Endometrial microvascular endothelial cells (primary cell): ENCODE data around the gene RBM10. TPM values are rescaled to one million over a fixed set of nuclear protein-coding genes. Genes with fewer than 3 reads are reported as not detected.
"Not testable (repeated sequence)": the region's sequence is repeated elsewhere in the genome, so short reads cannot be mapped to it uniquely, and the experiment has no call there.

Source experiments
- in situ Hi-C: cut with HindIII; loops from 2 replicates; pipeline ENCODE4 v1.10.0; 2017; ENCODE audit warnings: low sequenced_read_pairs, low pct_unique_long_range_greater_than_20kb; ENCODE audit errors: inconsistent ontology term
- total RNA-seq: library from RNA; depleted of rRNA; stranded (reverse); fragments of >200 nt; gene quantifications from one replicate; pipeline ENCODE4 v1.2.3, GENCODE V29; 2015; ENCODE audit errors: inconsistent ontology term

The RBM10 gene
- 46.3 TPM for total RNA-seq

- in situ Hi-C loops = no loop called here
Observed at GRCh38 chrX:47144626-47145394, at the start of gene RBM10, which contains the start of gene NDUFB11. RBM10 (plus strand) TSS chrX:47145221; CDS start chrX:47147482, 2,261 bp downstream. NDUFB11 (minus strand) TSS chrX:47144702; CDS start chrX:47144679, 23 bp downstream.

GRCh38 chrX:47097018-47097417, 48.0 kb upstream of the RBM10 start:
- in situ Hi-C loops = no loop called here

DNA sequence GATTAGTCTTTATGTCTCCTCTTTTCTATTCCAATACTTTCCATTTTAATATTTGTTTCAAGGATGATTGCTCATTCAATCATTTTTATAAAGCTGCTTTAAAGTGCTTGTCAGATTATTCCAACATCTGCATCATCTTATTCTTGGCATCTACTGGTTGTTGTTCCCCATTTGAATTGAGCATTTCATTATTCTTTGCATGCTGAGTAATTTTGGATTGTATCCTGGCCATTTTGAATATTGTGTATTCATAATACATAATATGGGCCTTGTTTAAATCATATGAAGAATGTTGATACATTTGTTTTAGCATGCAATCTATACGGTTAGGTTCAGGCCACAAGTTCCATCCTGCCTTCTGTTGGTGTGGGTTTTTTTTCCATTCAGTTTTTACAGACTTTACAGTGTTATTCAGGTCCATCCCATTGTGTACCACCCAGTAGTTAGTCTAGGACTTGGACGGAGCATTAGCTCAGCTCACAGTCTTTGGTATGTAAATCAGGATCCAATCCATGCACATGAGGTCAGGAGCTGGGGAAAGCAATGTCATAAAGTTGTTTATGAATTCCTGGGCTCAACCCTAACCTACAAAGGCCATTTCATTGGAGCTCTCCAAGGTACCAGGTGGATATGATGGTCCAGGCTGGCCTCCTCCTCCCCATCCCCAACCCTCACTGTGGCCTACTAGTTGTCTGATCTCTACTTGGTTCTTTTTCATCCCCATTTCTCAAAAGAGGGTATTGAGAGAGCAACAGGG, 46.5 kb upstream of the RBM10 start:
- in situ Hi-C loops = no loop called here

DNA sequence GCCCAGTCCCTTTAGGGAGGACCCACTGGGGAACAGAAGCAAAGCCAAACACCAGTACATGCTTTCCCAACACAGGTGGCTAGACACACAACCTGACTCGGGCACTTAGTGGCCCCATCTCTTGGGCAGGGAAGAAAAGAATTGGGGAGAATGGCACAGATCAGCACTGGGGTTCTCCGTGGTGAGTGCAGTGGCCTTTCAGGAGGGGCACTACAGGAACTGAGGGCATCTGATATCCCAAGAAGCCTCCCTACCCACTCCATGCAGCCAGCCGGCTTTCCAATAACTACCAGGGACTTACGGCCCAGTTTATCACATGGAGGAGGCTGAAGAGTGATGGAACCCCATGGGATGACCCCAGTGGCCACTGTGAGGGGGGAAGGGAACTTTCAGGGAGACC, 43.8 kb upstream of the RBM10 start:
- in situ Hi-C loops = no loop called here

DNA sequence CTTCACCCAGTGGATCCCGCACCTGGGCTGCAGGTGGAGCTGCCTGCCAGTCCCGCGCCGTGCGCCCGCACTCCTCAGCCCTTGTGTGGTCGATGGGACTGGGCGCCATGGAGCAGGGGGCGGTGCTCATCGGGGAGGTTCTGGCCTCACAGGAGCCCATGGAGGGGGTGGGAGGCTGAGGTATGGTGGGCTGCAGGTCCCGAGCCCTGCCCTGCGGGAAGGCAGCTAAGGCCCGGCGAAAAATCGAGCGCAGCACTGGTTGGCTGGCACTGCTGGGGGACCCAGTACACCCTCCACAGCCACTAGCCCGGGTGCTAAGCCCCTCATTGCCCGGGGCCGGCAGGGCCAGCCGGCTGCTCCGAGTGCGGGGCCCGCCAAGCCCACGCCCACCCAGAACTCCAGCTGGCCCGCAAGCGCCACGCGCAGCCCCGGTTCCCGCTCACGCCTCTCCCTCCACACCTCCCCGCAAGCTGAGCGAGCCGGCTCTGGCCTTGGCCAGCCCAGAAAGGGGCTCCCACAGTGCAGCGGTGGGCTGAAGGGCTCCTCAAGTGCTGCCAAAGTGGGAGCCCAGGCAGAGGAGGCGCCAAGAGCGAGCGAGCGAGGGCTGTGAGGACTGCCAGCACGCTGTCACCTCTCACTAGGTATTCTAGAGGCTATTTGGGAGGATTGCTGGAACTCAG, 33.9 kb upstream of the RBM10 start:
- in situ Hi-C loops = not testable (repeated sequence)

- in situ Hi-C loops = no loop called here
Observed at GRCh38 chrX:47112316-47112954, 32.6 kb upstream of the RBM10 start.

DNA sequence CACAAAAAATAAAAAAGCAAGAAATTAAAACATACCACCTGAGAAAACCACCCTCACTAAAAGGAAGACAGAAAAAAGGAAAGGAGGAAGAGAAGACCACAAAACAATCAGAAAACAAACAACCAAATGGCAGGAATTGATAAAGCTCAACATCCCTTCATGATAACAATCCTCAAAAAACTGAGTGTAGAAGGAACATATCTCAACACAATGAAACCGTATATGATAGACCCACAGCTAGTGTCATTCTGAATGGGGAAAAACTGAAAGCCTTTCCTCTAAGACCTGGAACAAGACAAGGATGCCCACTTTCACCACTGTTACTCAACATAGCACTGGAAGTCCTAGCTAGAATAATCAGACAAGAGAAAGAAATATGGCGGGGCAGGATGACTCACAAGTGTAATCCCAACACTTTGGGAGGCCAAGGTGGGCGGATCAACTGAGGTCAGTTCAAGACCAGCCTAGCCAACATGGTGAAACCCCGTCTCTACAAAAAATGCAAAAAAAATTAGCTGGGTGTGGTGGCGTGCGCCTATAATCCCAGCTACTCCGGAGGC, 28.4 kb upstream of the RBM10 start:
- in situ Hi-C loops = not testable (repeated sequence)

DNA sequence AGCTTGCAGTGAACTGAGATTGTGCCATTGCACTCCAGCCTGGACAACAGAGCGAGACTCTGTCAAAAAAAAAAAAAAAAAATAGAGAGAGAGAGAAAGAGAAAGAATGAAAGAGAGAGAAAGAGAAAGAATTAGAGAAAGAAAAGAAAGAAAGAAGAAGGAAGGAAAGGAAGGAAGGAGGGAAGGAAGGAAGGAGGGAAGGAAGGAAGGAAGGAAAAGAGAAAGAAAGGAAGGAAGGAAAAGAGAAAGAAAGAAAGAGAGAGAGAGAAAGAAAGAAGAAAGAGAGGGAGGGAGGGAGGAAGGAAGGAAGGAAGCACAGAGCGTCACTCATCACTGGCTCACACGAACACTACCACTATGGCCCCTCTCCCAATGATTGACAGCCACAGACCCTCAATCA, 20.6 kb upstream of the RBM10 start:
- in situ Hi-C loops = not testable (repeated sequence)

- in situ Hi-C loops = no loop called here
Observed at GRCh38 chrX:47129157-47129898, 15.7 kb upstream of the RBM10 start.

- in situ Hi-C loops = no loop called here
Observed at GRCh38 chrX:47129899-47130358, 15.1 kb upstream of the RBM10 start.

DNA sequence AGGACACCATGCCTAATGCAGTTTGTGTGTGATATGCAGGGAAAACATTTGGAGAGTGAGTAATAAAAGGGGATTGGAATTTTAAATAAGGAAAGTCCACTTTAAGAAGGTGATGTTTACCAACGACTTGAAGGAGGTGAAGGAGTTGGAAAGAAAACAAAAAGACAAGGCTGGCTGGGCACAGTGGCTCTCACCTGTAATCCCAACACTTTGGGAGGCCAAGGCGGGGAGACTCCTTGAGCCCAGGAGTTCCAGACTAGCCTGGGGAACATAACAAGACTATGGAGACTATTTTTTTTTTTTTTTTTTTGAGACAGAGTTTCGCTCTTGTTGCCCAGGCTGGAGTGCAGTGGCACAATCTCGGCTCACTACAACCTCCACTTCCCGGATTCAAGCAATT, 11.5 kb upstream of the RBM10 start:
- in situ Hi-C loops = no loop called here

GRCh38 chrX:47135650-47136049, 9.4 kb upstream of the RBM10 start:
- in situ Hi-C loops = not testable (repeated sequence)

DNA sequence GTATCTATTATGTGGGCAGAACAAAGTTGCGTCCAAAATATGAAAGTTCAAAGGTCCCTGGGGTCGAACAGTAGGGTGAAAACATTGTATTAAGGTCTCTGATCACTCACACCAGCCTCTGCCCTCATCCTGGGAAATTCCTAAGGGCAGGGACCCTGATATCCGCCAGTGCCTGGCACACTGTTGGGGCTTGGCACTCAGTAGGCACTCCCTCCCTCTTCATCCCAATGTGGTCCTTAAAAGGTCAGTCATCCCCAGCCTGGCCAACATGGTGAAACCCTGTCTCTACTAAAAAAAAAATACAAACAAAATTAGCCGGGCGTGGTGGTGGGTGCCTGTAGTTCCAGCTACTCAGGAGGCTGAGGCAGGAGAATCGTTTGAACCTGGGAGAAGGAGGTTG, 6.8 kb upstream of the RBM10 start:
- in situ Hi-C loops = no loop called here

DNA sequence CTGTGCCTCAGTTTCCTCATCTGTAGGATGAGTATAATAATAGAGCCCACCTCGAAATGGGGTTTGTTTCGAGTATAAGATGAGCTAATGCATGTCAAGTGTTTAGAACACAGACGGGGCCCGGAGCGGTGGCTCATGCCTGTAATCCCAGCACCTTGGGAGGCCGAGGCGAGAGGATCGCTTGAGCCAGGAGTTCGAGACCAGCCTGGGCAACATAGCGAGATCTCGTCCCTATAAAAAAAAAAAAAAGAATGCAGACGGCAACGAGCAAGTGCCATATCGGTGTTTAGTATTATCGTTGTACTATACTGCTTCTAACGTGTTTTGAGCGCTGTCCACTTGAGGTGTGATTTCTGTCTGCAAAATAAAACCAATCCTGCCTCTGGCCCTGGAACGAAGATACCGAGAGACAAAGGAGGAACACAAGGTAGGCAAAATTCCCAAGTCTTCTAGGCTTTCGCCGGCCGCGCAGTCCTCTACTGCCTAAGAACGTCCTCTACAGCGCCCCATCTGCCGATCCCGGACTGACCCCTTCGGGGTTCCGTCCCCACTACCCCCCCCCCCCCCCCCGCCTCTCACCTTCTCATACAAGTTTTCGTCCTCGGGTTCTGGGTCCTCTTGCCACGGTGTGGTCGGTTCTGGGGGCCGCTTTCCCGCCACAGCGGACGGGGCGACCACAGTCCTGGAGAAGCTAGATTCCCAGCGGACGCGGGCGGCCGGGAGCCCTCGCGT, 961 bp upstream of the RBM10 start:
- in situ Hi-C loops = no loop called here

DNA sequence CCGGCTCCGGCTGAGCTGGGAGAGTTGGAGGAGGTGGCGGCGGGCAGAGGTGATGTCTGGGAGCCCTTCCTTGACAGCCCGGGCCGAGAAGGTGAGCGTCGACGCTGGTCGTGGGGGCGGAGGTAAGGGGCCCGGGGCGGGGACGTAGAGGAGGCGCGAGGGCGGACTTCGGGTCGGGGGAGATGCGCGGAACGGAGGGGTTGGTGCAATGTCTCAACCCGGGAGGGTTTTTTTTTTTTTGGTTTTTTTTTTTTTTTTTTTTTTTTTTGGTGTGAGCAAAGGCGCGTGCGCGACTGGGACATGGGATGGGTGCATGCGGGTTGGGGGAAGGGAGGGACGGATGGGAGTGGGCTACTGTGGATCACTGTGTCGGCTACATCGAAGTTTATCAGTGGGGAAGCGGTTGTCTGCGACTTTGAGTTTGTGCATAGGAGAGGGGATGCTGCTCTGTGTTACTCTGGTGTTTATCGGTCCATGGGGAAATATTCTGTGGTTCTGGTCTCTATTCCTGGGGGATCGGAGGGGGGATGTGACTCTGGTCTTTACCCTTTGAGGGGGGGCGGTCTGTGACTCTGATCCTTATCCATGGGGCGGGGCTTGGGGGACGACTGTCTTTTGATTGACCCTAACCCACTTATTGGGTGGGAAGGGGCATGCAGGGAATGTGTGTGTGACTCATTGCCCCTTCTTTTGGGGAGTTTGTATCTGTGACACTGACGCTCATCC, 537 bp downstream of the RBM10 start:
- in situ Hi-C loops = no loop called here

DNA sequence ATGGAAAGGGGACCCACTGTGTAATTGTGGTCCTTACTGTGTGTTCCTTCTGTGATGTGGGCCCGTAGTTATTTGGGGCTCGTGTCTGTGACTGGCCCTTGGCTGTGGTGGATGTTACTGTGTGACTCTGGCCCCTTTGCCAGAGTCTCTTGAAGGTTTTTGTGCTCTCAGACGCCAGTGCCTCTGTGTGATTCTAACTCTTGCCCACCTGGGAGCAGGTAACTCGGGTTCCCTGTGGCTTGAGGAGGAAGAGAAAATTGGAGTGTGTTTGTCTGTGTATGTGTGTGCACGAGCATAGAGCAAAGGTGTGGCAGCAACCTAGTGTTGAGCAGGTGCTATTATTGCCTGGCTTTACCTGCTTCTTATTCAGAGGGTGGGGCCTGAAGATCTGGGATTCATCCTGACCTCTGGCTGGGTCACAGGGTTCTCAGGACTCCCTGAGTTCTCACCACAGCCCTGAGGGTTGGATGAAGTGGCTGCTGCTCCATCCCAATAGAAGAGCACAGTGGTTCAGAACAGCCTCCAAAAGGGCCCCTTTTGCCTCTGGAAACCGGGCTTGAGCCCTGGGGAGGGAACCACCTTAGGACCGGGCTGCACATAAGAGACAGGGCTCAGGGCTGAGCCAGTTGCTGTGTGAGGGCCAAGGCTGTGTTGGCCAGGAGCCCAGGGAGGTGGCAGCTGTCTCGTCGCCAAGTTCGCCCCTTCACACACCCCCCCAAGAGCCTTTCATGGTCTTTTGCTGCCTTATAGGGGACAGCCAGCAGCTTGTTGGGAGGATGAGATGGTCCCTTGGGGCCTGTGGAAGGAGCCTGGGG, 1.3 kb downstream of the RBM10 start:
- in situ Hi-C loops = no loop called here
